ENCODE data around the gene DKC1.
"Not testable (repeated sequence)": the region's sequence is repeated elsewhere in the genome, so short reads cannot be mapped to it uniquely, and the experiment has no call there.

DKC1 gene

DNA sequence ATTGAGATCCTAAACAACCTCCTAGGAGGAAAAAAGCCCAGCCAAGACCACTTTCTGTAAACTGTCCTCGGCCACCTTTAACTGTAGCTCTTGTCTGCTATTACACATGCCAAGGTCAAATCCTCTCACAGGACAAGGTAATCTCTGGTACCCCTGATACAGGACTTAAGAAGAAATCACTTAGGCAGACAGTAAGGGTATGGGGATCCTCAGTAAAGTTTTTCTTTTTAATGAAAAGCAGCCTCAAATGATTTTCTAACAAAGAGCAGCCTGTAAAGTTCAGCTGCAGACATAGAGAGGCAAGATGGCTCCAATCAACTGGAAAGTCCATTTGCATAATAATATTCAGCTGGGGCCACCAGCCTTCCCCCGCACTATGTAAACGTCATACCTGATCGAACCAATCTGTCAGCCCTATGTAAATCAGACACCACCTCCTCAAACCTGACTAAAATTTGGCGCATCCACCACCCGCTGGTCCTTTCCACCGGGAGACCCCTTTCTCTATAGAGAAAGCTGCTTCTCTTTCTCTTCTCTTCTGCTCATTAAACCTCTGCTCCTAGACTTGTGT lies 57.2 kb downstream of the DKC1 start:
- no peak for DNase-seq (ENCODE audit: low spot score)

DNA sequence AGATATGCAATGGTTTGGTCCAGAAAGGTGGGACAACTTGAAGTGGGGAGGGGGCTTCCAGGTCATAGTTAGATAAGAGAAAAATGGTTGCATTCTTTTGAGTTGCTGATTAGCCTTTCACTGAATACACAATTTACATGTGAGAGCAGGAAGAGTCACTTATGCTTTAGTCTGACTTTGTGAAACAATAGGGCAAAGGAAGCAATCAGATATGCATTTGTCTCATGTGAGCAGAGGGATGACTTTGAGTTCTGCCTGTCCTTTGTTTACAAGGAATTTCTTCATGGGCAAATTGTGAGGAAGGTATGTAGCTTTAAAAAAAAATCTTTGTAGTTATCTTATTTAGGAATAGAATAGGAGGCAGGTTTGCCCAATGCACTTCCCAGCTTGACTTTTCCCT lies 58.9 kb downstream of the DKC1 start:
- DNase-seq (ENCODE audit: low spot score) = no peak

DNA sequence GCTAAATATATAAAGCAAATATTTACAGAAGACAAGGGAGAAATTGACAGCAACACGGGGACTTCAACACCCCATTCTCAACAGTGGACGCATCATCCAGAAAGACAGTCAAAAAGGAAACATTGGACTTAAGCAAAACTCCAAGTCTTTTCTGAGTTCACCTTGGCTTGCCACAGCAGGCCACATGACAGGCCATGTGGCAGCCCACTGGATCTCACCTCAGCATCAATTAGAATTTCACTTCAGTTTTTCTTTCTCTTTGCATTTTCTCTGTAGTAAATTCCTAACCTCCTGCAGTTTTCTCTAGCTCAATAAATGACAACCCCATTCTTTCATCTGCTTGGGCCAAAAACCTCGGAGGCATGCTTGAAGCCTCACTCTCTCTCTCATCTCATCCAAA lies 59.4 kb downstream of the DKC1 start:
- no peak for DNase-seq (ENCODE audit: low spot score)

DNA sequence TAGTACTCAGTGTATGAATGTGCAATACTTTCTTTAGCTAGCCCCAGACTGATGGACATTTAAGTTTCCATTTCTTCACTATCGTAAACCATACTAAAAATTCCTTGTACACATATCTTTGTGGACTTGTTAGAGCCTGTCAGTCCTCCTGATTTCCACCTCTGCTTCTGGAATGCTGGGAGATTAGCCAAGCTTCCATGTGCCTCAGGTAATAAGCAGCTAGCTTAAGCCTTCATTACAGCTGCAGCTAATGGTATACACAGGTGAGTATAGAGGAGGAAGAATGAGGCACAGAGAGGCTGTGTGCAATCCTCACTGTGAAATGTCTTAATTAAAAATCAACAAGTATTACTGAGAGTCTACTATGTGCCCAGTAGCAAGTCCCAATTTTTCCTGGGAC lies 62.0 kb downstream of the DKC1 start:
- DNase-seq (ENCODE audit: low spot score) = no peak

DNA sequence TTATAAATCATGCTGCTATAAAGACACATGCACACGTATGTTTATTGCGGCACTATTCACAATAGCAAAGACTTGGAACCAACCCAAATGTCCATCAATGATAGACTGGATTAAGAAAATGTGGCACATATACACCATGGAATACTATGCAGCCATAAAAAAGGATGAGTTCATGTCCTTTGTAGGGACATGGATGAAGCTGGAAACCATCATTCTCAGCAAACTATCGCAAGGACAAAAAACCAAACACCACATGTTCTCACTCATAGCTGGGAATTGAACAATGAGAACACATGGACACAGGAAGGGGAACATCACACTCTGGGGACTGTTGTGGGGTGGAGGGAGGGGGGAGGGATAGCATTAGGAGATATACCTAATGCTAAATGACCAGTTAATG lies 62.9 kb downstream of the DKC1 start:
- DNase-seq (ENCODE audit: low spot score) = not testable (repeated sequence)

Measured in left forelimb (tissue), 1 donor.